ENCODE results near the gene TRIM62.

TRIM62 gene

DNA sequence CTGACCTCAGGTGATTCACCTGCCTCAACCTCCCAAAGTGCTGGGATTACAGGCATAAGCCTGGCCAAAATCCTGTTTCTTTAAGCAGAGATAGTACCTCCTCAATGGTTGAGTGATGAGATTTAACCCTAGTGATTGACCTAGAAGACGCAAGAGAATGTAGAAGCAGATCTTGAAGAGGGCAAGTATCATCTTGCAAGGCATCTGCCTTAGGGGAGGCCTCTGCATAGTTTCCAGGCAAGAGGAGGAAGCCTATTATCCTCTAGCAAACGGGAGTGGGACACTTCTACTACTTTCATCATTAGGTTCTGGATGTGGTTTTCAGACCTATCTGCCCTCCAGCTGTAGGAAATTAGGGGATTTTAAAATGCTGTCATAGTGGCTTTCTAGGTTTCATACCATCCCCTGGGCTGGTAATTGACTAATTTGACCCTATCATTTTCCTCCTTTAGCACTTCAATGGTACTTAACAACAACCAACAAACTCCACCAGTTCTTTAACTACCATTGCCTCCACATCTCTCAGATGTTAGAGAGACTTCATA is 10.0 kb upstream of the TRIM62 start:
- POLR2A ChIA-PET (ENCODE audit: low non-redundant PET): no interaction called here
- no peak for DNase-seq (ENCODE audit: low spot score)
- CTCF ChIA-PET: no interaction called here
- H3K27ac ChIP-seq: no peak overlapping the region
- TF ChIP-seq, protein P1, sequence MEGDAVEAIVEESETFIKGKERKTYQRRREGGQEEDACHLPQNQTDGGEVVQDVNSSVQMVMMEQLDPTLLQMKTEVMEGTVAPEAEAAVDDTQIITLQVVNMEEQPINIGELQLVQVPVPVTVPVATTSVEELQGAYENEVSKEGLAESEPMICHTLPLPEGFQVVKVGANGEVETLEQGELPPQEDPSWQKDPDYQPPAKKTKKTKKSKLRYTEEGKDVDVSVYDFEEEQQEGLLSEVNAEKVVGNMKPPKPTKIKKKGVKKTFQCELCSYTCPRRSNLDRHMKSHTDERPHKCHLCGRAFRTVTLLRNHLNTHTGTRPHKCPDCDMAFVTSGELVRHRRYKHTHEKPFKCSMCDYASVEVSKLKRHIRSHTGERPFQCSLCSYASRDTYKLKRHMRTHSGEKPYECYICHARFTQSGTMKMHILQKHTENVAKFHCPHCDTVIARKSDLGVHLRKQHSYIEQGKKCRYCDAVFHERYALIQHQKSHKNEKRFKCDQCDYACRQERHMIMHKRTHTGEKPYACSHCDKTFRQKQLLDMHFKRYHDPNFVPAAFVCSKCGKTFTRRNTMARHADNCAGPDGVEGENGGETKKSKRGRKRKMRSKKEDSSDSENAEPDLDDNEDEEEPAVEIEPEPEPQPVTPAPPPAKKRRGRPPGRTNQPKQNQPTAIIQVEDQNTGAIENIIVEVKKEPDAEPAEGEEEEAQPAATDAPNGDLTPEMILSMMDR (conservative IDR thresholded peaks at IDR 0.05; ENCODE audit: low read depth): no peak

GRCh38 chr1:33190701-33191100 is 8.9 kb upstream of the TRIM62 start:
- DNase-seq (ENCODE audit: low spot score): no peak
- TF ChIP-seq, protein P1 (conservative IDR thresholded peaks at IDR 0.05; ENCODE audit: low read depth): no peak
- ChIA-PET CTCF (no interaction called here), POLR2A (ENCODE audit: low non-redundant PET) (no interaction called here)
- no peak overlapping the region for H3K27ac ChIP-seq

GRCh38 chr1:33188572-33189275 is 6.9 kb upstream of the TRIM62 start:
- ChIA-PET POLR2A (ENCODE audit: low non-redundant PET) (no interaction called here), CTCF (no interaction called here)
- DNase-seq (ENCODE audit: low spot score): no peak
- TF ChIP-seq, protein P1 (conservative IDR thresholded peaks at IDR 0.05; ENCODE audit: low read depth): no peak
- H3K27ac ChIP-seq: no peak overlapping the region

- TF ChIP-seq, protein P1 (conservative IDR thresholded peaks at IDR 0.05; ENCODE audit: low read depth): no peak
- H3K27ac ChIP-seq: no peak overlapping the region
- ChIA-PET CTCF (no interaction called here), POLR2A (ENCODE audit: low non-redundant PET) (no interaction called here)
- no peak for DNase-seq (ENCODE audit: low spot score)
Observed at GRCh38 chr1:33186936-33187335, 5.1 kb upstream of the TRIM62 start.

GRCh38 chr1:33185541-33185940 is 3.7 kb upstream of the TRIM62 start:
- TF ChIP-seq, protein P1 (conservative IDR thresholded peaks at IDR 0.05; ENCODE audit: low read depth): no peak
- CTCF ChIA-PET: interaction anchor here (0.6 kb wide), 1 partner anchor 135 kb away, joined by 3 read pairs; the partner anchor contains the start of gene A3GALT2
- no peak for DNase-seq (ENCODE audit: low spot score)
- POLR2A ChIA-PET (ENCODE audit: low non-redundant PET): no interaction called here
- H3K27ac ChIP-seq: no peak overlapping the region

DNA sequence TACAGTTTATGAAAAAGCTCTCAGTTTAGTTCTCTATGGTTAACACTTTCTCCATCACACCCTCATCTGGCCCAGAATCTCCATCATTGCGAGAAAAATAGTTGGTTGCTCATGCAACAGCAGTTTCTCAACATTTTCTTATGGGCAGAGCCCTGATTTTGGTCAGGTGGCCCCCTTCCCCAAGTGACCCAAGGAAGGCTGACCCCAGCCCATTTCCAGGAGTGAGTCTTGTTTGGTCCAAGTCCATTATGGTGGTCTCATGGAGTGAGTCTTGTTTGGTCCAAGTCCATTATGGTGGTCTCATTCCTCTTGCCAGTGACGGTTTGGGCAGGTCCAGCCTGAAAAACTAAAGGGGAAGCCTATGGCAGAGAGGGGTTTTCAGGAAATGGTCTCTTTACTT is 1.5 kb upstream of the TRIM62 start:
- TF ChIP-seq, protein P1 (conservative IDR thresholded peaks at IDR 0.05; ENCODE audit: low read depth): no peak
- POLR2A ChIA-PET (ENCODE audit: low non-redundant PET): no interaction called here
- H3K27ac ChIP-seq: no peak overlapping the region
- CTCF ChIA-PET: interaction anchor here (0.6 kb wide), 1 partner anchor 167 kb away, joined by 3 read pairs; no protein-coding TSS in a partner anchor
- DNase-seq (ENCODE audit: low spot score): no peak
